GM18858 (cell line): ENCODE results near the gene UBE2Z.

Source experiments
- ATAC-seq: cut with Tn5 transposase; IDR thresholded peaks from one replicate; pipeline ENCODE4 v1.9.1; 2021; ENCODE audit not compliant: unreplicated experiment

Gene UBE2Z

GRCh38 chr17:48952904-48953303, 44.7 kb downstream of the UBE2Z start:
- ATAC-seq = no peak

GRCh38 chr17:48954300-48954755, 46.1 kb downstream of the UBE2Z start:
- no peak for ATAC-seq

GRCh38 chr17:48960834-48961515, 52.8 kb downstream of the UBE2Z start:
- no peak for ATAC-seq

GRCh38 chr17:48961516-48962233, 53.5 kb downstream of the UBE2Z start:
- ATAC-seq = no peak

GRCh38 chr17:48970224-48970623, 62.0 kb downstream of the UBE2Z start:
- ATAC-seq = no peak

DNA sequence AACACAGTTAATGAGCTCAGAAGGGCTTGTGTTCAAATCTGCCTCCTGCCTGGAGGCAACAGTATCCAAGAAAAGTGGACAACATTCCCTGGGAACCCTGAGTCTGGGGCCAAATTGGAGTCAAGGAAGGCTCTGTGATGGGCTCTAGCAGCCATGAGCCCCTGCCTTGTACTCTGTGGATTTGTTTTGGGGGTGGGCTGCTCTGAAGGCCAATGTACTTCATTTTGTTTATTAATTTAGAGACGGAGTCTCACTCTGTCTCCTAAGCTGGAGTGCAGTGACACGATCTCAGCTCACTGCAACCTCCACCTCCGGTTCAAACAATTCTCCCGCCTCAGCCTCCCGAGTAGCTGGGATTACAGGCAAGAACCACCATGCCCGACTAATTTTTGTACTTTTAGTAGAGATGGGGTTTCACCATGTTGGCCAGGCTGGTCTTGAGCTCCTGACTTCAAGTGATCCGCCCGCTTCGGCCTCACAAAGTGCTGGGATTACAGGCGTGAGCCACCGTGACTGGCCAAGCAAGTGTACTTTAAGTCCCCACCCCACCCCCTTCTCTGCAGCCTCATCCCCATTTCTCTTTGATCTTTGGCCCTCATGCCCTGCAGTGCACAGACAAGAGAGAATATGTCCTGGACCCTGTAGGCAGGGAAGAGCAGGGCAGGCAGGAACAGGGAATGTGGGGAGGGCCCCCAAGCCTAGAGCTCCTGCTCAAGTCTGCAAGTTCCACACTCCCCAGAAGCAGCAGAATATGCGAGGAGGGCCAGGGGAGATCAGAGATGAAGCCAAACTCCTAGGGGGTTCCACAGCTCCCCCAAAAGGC, 62.9 kb downstream of the UBE2Z start:
- no peak for ATAC-seq

DNA sequence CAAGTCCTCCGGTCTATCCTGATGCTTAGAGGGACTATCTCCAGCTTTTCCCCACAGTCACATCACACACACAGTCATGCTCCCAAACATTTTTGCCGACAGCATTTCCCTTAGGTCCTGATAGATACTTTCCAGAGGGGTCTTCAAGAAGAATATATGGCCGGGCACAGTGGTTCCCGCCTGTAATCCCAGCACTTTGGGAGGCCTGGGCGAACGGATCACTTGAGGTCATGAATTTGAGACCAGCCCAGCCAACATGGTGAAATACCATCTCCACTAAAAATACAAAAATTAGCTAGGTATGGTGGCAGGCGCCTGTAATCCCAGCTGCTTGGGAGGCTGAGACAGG, 64.5 kb downstream of the UBE2Z start:
- no peak for ATAC-seq

DNA sequence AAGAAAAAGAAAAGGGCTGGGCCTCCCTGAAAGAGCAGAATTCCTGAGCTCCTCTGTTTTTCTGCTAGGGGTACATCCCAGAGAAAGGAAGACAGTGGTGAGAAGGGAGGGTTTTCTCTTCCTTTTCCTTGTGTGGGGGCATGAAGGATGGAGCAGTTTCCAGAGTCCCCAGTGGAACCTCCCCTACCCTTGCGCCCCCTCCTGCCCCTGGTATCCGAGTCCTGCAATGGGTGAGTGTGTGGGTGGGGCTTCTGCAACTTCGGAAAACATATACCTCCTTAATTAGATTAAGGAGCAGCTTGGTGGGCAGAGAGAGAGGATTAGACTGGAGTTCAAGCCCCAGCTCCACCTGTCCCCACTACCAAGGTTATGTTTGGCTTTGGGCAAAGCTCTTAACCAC, 65.6 kb downstream of the UBE2Z start:
- no peak for ATAC-seq
